ENCODE data around the gene TWSG1. TPM values are rescaled to one million over a fixed set of nuclear protein-coding genes. Genes with fewer than 3 reads are reported as not detected.

The TWSG1 gene
- total RNA-seq, 6 experiments from 2014 or later = 3.7 to 11.3 (median 5.9) TPM

DNA sequence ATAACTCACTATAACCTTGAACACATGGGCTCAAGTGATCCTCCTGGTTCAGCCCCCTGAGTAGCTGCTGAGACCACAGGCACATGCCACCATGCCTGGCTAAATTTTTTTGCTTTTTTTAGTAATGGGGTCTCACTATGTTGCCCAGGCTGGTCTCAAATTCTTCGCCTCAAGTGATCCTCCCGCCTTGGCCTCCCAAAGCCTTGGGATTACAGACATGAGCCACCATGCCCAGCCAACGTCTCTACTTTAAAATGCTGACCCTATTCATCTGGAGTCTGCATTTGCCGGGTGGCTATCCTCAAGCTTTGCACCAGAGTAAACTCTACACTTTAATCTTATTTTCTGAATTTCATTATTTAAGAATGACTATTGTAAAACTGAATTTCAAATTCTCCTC lies 103.1 kb downstream of the TWSG1 start:
- intact Hi-C loops (cut with DNase I) = no loop called here
- Histone ChIP-seq H3K4me1 (no peaks in the 10 kb centered on the region), H3K4me3 (no peak overlapping the region), H3K27ac (no peak overlapping the region), H3K36me3 (no peaks in the 10 kb centered on the region), H3K9me3 (no peaks in the 10 kb centered on the region), H3K27me3 (no peaks in the 10 kb centered on the region)
- no peak for DNase-seq
- WGBS (ENCODE audit: insufficient coverage, low coverage, low lambda C conversion rate, missing lambda C conversion rate) = 96% methylated on average over 4 of the region's 4 CpGs
- no peak for TF ChIP-seq CTCF (IDR thresholded peaks at IDR 0.05)
- no peak for TF ChIP-seq POLR2A (IDR thresholded peaks at IDR 0.05)
- ATAC-seq = no peak

GRCh38 chr18:9441061-9441460 lies 106.5 kb downstream of the TWSG1 start:
- H3K36me3 ChIP-seq = no peaks in the 10 kb centered on the region
- WGBS (ENCODE audit: insufficient coverage, low coverage, low lambda C conversion rate, missing lambda C conversion rate) = 76% methylated on average over 3 of the region's 3 CpGs
- H3K27me3 ChIP-seq = no peaks in the 10 kb centered on the region
- DNase-seq (no peak), ATAC-seq (no peak)
- TF ChIP-seq POLR2A (IDR thresholded peaks at IDR 0.05) (no peak), CTCF (IDR thresholded peaks at IDR 0.05) (no peak)
- no peaks in the 10 kb centered on the region for H3K9me3 ChIP-seq
- intact Hi-C loops (cut with DNase I) = no loop called here
- no peak overlapping the region for H3K27ac ChIP-seq
- H3K4me1 ChIP-seq = no peaks in the 10 kb centered on the region
- H3K4me3 ChIP-seq = no peak overlapping the region

- no peak for ATAC-seq
- no peak for TF ChIP-seq POLR2A (IDR thresholded peaks at IDR 0.05)
- no peak for TF ChIP-seq CTCF (IDR thresholded peaks at IDR 0.05)
- 73% methylated on average over 3 of the region's 3 CpGs for WGBS (ENCODE audit: insufficient coverage, low coverage, low lambda C conversion rate, missing lambda C conversion rate)
Measured at GRCh38 chr18:9444549-9444948, 110.0 kb downstream of the TWSG1 start.

GRCh38 chr18:9446839-9447238 lies 112.3 kb downstream of the TWSG1 start:
- H3K36me3 ChIP-seq = no peaks in the 10 kb centered on the region
- H3K27ac ChIP-seq = no peak overlapping the region
- H3K4me3 ChIP-seq = no peak overlapping the region
- 83% methylated on average over 5 of the region's 5 CpGs for WGBS (ENCODE audit: insufficient coverage, low coverage, low lambda C conversion rate, missing lambda C conversion rate)
- DNase-seq (no peak), ATAC-seq (no peak)
- H3K4me1 ChIP-seq = no peaks in the 10 kb centered on the region
- no peaks in the 10 kb centered on the region for H3K9me3 ChIP-seq
- intact Hi-C loops (cut with DNase I) = no loop called here
- no peaks in the 10 kb centered on the region for H3K27me3 ChIP-seq
- TF ChIP-seq POLR2A (IDR thresholded peaks at IDR 0.05) = no peak
- no peak for TF ChIP-seq CTCF (IDR thresholded peaks at IDR 0.05)

More at GRCh38 chr18:9444549-9444948, 110.0 kb downstream of the TWSG1 start:
- no peaks in the 10 kb centered on the region for H3K27me3 ChIP-seq
- H3K27ac ChIP-seq = no peak overlapping the region
- no peaks in the 10 kb centered on the region for H3K36me3 ChIP-seq
- no peaks in the 10 kb centered on the region for H3K9me3 ChIP-seq
- DNase-seq = no peak
- no peak overlapping the region for H3K4me3 ChIP-seq
- H3K4me1 ChIP-seq = no peaks in the 10 kb centered on the region
- intact Hi-C loops (cut with DNase I) = no loop called here

- Histone ChIP-seq H3K9me3 (no peaks in the 10 kb centered on the region), H3K4me3 (no peak overlapping the region), H3K27me3 (no peaks in the 10 kb centered on the region), H3K36me3 (no peaks in the 10 kb centered on the region), H3K27ac (no peak overlapping the region), H3K4me1 (no peaks in the 10 kb centered on the region)
- no peak for ATAC-seq
- intact Hi-C loops (cut with DNase I) = no loop called here
- WGBS (ENCODE audit: insufficient coverage, low coverage, low lambda C conversion rate, missing lambda C conversion rate) = 79% methylated on average over 7 of the region's 7 CpGs
- no peak for DNase-seq
- TF ChIP-seq POLR2A (IDR thresholded peaks at IDR 0.05) = no peak
Measured at GRCh38 chr18:9447334-9447733, 112.8 kb downstream of the TWSG1 start.

All from right lobe of liver (tissue), 6 donors.